Cardiac muscle cell (in vitro differentiated cells and primary cell): ENCODE results near the gene TSPO. TPM values are rescaled to one million over a fixed set of nuclear protein-coding genes. Genes with fewer than 3 reads are reported as not detected.
A peak's percentile ranks its signal among the peaks of the same experiment; 100 is the strongest.
"Not testable (repeated sequence)": the region's sequence is repeated elsewhere in the genome, so short reads cannot be mapped to it uniquely, and the experiment has no call there.

Experiments used
- DNase-seq, 2 donors: peaks; one replicate each; pipeline versions ENCODE4 v3.0.0 to v3.0.0-alpha.2; 2010 to 2017; ENCODE audit warnings: low read depth in 1 of 2, low spot score in 1 of 2
- H3K27ac ChIP-seq: fragments of 200-600 bp; sonication (generic); 2 replicates; pipeline ENCODE4 v1.5.1; 2016
- H3K27me3 ChIP-seq: fragments of 200-600 bp; sonication (generic); 2 replicates; pipeline ENCODE4 v1.6.0; 2016; ENCODE audit warnings: control low read depth
- H3K36me3 ChIP-seq: fragments of 200-600 bp; sonication (generic); 2 replicates; pipeline ENCODE4 v1.5.1; 2016; ENCODE audit warnings: control low read depth
- H3K4me1 ChIP-seq: fragments of 200-600 bp; sonication (generic); 2 replicates; pipeline ENCODE4 v1.8.1; 2017; ENCODE audit warnings: low read depth, mild to moderate bottlenecking, mixed run types
- H3K4me3 ChIP-seq: fragments of 200-600 bp; sonication (generic); 2 replicates; pipeline ENCODE4 v1.5.1; 2016; ENCODE audit warnings: mild to moderate bottlenecking
- H3K9me3 ChIP-seq: fragments of 200-600 bp; sonication (generic); 2 replicates; pipeline ENCODE4 v1.5.1; 2017; ENCODE audit warnings: low read depth, mild to moderate bottlenecking, control low read depth
- polyA plus RNA-seq: library from polyadenylated mRNA; unstranded; fragments of >200 nt; fragmentation: Nextera tagmentation; extraction: Ambion mirVana; gene quantifications from 2 replicates; pipeline ENCODE4 v1.2.1, GENCODE V29; 2016
- total RNA-seq: library from RNA; depleted of rRNA; stranded (reverse); fragments of >200 nt; gene quantifications from 2 replicates; pipeline ENCODE4 v1.2.3, GENCODE V29; 2016
- TF ChIP-seq, protein P1 (sequence below): IDR thresholded peaks from 2 replicates; pipeline ENCODE4 v1.5.1; 2012; ENCODE audit warnings: low read depth, mild to moderate bottlenecking, low read length

Gene TSPO
- total and polyA plus RNA-seq, 2 experiments from 2014 or later: 20.3 to 59.0 TPM

DNA sequence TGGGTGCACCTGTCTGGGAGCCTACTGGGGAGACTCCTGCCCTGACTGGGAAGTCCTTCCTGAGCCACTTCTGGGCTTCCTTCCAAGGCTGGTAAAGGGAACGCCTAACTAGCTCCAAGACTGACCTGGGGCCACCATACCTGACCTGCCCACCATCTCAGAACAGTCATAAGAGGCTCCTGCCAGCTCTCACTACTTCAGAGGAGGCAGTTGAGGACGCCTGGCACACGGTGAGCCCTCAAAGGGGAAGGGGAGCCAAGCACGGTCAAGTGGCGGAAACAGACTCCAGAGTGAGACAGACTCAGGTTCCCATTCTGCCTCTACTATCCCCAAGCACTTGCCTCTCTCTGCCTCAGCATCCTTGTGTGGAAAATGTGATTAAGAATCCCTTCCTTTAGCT lies 15.8 kb upstream of the TSPO start:
- H3K4me3 ChIP-seq: no peak overlapping the region
- TF ChIP-seq, protein P1, sequence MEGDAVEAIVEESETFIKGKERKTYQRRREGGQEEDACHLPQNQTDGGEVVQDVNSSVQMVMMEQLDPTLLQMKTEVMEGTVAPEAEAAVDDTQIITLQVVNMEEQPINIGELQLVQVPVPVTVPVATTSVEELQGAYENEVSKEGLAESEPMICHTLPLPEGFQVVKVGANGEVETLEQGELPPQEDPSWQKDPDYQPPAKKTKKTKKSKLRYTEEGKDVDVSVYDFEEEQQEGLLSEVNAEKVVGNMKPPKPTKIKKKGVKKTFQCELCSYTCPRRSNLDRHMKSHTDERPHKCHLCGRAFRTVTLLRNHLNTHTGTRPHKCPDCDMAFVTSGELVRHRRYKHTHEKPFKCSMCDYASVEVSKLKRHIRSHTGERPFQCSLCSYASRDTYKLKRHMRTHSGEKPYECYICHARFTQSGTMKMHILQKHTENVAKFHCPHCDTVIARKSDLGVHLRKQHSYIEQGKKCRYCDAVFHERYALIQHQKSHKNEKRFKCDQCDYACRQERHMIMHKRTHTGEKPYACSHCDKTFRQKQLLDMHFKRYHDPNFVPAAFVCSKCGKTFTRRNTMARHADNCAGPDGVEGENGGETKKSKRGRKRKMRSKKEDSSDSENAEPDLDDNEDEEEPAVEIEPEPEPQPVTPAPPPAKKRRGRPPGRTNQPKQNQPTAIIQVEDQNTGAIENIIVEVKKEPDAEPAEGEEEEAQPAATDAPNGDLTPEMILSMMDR: no peak
- no peak for DNase-seq
- no peaks in the 10 kb centered on the region for H3K27me3 ChIP-seq
- no peak overlapping the region for H3K27ac ChIP-seq
- H3K4me1 ChIP-seq: no peaks in the 10 kb centered on the region
- peaks cover 30% of the 10 kb centered on the region for H3K36me3 ChIP-seq
- H3K9me3 ChIP-seq: no peaks in the 10 kb centered on the region

DNA sequence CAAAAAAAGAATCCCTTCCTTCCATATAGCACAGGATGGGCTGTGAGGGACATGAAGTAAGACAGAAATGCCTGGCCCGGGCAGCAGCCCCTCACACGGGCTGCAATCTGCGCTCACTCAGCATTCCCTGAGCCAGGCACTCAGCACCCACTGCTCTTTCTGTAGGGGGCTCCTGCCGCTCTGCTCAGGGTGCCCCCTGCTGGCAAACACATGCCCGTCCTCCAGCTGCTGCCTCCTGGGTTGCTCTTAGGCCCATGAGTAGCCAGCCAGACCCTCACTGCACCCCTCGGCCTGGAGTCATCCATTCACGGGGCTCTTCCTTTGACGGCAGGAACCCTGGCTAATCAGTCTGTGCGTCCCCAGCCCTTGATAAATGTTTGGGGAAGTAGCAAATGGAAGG lies 15.1 kb upstream of the TSPO start:
- Histone ChIP-seq H3K9me3 (no peaks in the 10 kb centered on the region), H3K36me3 (peaks cover 30% of the 10 kb centered on the region), H3K27ac (peak overlapping the region; percentile 49), H3K27me3 (no peaks in the 10 kb centered on the region), H3K4me3 (no peak overlapping the region), H3K4me1 (no peaks in the 10 kb centered on the region)
- DNase-seq: peak; percentile 57 to 78
- TF ChIP-seq, protein P1: peak; percentile 77

DNA sequence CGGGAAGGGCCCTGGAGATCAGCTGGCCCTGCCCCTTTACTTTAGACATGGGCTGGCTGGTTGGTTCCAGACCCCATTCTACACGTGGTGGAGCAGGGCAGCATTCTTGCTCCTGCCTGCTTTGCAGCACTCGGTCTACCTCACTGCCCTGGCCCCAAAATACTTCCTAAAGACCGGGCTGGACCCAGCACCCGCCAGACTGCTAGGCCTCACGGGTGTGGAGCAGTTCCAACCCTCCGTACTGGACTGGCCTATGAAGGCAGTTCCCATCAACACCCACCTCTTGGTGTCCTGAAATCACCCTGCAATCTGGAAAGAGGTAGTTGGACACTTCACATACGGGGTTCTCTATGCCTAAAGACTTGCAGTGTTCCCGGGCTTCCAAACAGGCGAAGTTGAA lies 14.6 kb upstream of the TSPO start:
- Histone ChIP-seq H3K27me3 (no peaks in the 10 kb centered on the region), H3K4me3 (no peak overlapping the region), H3K9me3 (no peaks in the 10 kb centered on the region), H3K36me3 (peaks cover 30% of the 10 kb centered on the region), H3K27ac (peak overlapping the region; percentile 49), H3K4me1 (no peaks in the 10 kb centered on the region)
- TF ChIP-seq, protein P1: no peak
- no peak for DNase-seq

DNA sequence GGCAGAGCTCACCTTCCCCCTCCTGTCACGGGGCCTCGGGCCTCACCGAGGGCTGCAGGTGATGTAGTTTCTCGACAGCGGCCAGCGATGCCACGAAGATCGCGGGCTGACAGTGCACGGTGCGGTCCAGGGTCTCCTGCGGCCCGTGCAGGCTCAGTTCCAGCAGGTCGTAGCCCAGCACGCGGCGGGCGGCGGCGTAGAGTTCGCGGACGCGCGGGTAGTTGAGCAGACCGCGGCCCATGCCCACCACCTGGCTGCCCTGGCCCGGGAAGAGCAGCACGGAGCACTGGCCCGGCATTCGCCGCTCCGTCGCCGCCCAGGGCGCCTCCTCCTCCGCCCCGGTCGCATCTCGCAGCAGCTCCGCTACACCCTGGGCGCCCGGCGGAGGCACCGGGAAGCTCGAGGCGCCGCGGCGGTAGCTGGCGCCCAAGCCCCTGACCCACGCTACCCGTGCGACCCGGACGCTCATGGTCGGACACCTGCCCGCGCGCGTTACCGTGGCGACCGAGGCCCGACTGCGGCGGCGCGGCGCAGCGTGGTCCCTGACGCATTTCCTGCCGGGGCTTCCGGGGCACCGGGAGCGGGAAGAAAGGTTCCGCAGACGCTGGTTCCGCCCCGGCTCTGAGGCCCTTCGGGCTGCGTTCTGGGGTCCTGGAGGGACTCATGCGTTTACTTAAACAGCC lies 8.3 kb upstream of the TSPO start, which contains the start of gene MCAT:
TSS of gene MCAT (minus strand) at position 519 of the 683 bp plus-strand sequence. CDS start at position 469, 50 bp downstream.
- H3K4me3 ChIP-seq: peak within 1 kb of the TSS; percentile 83
- peak within 1 kb of the TSS; percentile 84 for H3K27ac ChIP-seq
- DNase-seq: peak; percentile 83 to 89

DNA sequence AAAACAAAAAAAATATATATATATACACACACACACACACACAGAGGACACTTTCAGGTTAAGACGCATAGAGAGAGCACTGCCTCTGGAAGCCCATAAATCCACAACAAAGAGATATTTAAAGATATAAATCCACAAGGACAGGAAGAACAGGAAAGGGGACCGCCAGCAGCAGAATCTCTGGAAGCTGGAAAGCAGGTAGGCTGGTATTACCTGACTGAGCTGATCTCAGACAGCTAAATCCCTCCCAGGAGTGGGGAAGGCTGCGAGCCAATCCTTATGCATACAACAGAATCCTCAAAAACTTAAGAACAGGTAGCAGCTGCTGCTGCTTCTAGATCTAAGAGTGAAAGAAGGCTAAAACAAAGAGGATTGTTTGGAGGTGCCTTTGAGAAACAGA lies 6.4 kb upstream of the TSPO start:
- DNase-seq: no peak
- Histone ChIP-seq H3K9me3 (no peaks in the 10 kb centered on the region), H3K36me3 (peaks cover 5% of the 10 kb centered on the region), H3K4me3 (no peak overlapping the region), H3K27me3 (peaks cover 3% of the 10 kb centered on the region), H3K27ac (no peak overlapping the region), H3K4me1 (no peaks in the 10 kb centered on the region)
- TF ChIP-seq, protein P1: no peak

More for the DNA sequence above, 8.3 kb upstream of the TSPO start, which contains the start of gene MCAT:
- Histone ChIP-seq H3K27me3 (no peaks in the 10 kb centered on the region), H3K36me3 (peaks cover 10% of the 10 kb centered on the region), H3K4me1 (no peaks in the 10 kb centered on the region), H3K9me3 (no peaks in the 10 kb centered on the region)
- TF ChIP-seq, protein P1: no peak

DNA sequence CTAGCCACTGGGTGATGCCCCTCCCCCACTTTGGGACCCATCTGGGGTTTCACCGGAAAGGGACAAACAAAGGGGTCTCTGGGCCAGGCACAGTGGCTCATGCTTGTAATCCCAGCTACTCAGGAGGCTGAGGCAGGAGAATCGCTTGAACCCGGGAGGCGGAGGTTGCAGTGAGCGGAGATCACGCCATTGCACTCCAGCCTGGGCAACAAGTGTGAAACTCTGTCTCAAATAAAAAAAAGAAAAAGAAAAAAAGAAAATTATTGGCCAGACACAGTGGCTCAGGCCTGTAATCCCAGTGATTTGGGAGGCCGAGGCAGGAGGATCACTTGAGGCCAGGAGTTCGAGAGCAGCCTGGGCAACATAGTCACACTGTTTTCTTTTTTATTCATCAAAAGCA lies 6.0 kb upstream of the TSPO start:
- H3K27me3 ChIP-seq, H3K27ac ChIP-seq, H3K9me3 ChIP-seq, DNase-seq, H3K4me3 ChIP-seq, H3K36me3 ChIP-seq, H3K4me1 ChIP-seq: not testable (repeated sequence)

DNA sequence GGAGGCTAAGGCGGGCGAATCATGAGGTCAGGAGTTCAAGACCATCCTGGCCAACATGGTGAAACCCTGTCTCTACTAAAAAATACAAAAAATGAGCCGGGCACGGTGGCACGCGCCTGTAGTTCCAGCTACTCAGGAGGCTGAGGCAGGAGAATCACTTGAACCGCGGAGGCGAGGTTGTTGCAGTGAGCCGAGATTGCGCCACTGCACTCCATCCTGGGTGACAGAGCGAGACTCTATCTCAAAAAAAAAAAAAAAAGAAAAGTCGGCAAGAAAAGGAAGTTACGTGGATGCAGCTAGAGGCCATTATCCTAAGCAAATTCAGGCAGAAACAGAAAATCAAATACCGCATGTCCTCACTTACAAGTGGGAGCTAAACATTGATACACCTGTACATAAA lies 5.0 kb upstream of the TSPO start:
- not testable (repeated sequence) for H3K36me3 ChIP-seq, H3K27ac ChIP-seq, H3K9me3 ChIP-seq, H3K27me3 ChIP-seq, DNase-seq, H3K4me3 ChIP-seq, H3K4me1 ChIP-seq
